Fibroblast of skin of right quadriceps (primary cell): ENCODE results near the gene DDIAS.
"Not testable (repeated sequence)": the region's sequence is repeated elsewhere in the genome, so short reads cannot be mapped to it uniquely, and the experiment has no call there.

Experiments
- DNase-seq: peaks from one replicate; pipeline ENCODE4 v3.0.0-alpha.2; 2013

Gene DDIAS

DNA sequence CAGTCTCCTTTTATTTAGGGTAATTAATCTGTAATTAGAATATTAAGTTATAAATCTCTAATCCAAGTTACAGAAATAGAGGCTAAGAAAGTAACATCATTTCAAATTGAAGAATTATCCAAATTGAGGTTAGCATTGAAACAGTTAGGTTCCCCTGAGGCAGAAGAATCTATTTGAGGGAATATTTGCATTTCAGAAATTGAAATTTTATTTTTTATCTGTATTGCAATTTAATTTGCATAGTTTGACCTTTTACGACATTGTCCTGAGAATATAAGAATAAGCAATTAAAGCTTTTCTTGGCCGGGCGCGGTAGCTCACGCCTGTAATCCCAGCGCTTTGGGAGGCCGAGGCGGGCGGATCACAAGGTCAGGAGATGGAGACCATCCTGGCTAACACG lies 27.6 kb downstream of the DDIAS start:
- no peak for DNase-seq

- DNase-seq = no peak
These were observed 28.7 kb downstream of the DDIAS start for GRCh38 chr11:82930229-82930628.

GRCh38 chr11:82930734-82931133 lies 29.2 kb downstream of the DDIAS start:
- no peak for DNase-seq

- DNase-seq = no peak
These were observed 31.0 kb downstream of the DDIAS start for GRCh38 chr11:82932564-82932963.

DNA sequence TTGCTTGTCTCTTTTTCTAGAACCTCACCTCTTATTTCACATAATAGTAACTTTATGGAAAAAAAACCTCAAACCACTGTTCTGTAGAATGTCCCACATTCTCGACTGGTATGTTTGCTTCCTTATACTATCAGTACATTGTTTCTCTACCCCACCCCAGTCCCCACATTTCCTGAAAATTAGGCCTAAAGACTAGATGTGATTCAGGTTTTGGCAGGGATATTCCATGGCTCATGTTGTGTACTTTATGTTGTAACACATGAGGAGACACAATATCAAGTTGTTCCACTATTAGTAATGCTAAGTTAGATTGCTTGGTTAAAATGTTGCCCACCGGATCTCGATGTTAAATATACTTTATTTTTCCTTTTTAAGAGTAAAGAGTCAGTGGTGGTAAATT lies 34.7 kb downstream of the DDIAS start:
- DNase-seq = no peak

DNA sequence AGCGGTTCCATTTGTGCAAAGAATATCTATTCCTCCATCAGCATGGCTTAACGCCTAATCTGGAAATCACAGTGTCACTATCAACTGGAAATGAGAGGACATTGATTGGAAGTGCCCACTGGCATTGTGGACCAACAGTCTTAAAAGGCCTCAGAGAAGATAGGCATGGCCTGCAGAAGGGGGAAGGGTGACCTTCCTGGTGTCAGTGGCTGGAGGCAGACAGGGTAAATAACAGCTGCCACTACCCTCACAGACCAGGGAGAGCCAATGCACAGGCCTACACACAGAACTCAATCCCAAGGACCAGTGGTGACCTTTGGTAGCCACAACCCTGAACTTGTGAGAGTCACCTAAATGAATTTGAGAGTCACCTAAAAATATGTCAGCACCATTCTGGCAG lies 36.0 kb downstream of the DDIAS start:
- DNase-seq = no peak

DNA sequence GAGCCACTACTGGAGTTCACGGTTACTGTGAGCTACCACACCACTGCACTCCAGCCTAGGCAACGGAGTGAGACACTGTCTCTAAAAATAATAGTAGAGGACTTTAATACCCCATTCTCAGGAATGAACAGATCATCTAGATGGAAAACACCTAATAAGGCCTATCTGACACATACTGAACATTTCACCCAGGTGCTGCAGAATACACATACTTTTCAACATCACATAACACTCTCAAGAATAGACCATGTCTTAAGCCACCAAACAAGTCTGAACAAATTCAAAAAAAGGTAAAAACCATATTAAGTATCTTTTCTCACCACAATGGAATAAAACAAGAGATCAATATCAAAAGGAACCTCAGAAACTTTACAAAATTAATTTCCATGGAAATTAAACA lies 37.9 kb downstream of the DDIAS start:
- no peak for DNase-seq

GRCh38 chr11:82942376-82942775 lies 40.8 kb downstream of the DDIAS start:
- no peak for DNase-seq

DNA sequence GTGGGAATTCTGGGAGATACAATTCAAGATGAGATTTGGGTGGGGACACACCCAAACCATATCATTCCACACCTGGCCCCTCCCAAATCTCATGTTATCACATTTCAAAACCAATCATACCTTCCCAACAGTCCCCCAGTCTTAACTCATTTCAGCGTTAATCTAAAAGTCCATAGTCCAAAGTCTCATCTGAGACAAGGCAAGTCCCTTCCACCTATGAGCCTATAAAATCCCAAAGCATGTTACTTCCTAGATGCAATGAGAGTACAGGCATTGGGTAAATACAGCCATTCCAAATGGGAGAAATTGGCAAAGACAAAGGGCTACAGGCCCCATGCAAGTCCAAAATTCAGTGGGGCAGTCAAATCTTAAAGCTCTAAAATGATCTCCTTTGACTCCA lies 41.9 kb downstream of the DDIAS start:
- not testable (repeated sequence) for DNase-seq

GRCh38 chr11:82944198-82944597 lies 42.7 kb downstream of the DDIAS start:
- no peak for DNase-seq

DNA sequence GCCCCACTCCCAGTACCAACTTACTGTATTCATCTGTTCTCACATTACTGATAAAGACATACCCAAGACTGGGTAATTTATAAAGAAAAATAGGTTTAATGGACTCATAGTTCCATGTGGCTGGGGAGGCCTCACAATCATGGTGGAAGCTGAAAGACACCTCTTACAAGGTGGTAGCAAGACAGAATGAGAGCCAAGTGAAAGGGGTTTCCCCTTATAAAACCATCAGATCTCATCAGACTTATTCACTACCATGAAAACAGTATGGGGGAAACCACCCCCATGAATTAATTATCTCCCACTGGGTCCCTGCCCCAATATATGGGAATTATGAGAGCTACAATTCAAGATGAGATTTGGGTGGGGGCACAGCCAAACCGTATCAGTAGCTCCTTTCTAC lies 43.5 kb downstream of the DDIAS start:
- not testable (repeated sequence) for DNase-seq

DNA sequence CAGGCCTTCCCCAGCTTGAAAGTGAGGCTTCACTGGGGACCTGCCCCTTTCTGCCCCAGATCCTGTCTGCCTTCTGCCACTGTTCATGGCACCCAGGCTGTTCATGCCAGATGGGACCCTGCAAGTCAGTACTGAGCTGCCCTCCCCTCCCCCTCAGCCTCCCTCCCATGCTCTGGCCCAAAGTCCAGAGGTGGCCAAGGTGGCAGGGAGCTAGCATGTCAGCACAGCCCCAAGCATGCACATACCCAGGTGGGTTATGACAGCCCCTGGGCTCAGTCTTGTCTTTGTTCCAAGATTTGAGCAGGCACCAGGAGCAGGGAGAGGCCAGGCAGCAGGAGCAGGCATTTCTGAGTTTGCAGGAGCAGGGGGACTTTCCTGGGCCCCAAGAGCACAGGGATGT lies 44.1 kb downstream of the DDIAS start:
- DNase-seq = no peak

DNA sequence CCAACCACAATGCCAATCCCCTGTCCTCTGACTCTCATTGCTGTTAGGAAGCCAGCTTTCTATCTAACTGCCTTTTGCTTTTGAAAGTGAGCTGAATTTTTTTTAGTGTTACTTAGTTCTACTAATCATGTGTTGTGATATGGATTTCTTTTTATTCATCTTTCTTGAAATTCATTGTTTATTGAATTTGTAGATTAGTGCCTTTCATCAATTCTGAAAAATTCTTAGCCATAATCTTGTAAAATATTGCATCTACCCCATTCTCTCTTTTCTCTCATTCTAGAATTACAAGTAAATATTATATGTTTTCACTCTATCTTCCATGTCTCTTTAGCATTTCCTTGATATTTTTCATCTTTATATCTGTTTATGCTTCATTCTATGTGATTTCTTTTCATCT lies 47.8 kb downstream of the DDIAS start:
- no peak for DNase-seq

- not testable (repeated sequence) for DNase-seq
These were observed 49.0 kb downstream of the DDIAS start for GRCh38 chr11:82950502-82950901.

- peak; percentile 15 for DNase-seq
These were observed 54.4 kb downstream of the DDIAS start for GRCh38 chr11:82955736-82956453.

DNA sequence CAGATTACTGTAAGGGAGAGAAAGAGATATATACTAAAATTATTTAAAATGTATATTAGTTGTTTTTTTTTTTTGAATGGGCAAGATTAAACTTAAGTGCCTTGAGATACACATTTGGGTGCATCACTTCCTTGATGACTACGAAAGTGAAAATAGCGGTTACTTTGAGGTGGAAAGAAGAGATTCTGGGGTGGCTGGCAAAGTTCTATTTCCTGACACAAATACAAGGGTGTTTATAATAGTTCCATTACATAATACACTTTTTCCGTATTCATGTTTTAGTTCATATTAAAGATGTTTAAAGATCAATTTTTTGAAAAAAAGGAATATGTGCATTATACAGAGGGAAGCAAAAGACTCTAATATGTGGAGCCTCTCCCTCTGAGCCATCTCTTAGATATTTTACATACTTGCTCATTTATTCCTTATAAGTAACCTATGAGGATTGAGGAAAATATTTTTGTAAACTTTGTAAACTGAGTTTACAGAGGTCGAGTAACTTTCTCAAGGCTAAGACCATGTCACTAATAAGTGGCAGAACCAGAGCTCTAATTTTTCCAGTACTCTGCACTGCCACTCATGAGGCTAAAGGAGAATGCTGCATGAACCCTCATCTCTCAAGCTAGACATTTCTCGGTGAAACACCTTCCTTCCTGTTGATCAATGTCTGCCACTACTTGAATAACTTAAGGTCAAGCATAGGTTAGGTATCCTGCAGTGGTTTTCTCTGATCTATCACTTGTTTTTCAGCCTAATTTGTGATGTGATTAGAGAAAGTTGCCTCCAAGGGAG lies 58.6 kb downstream of the DDIAS start:
- no peak for DNase-seq

DNA sequence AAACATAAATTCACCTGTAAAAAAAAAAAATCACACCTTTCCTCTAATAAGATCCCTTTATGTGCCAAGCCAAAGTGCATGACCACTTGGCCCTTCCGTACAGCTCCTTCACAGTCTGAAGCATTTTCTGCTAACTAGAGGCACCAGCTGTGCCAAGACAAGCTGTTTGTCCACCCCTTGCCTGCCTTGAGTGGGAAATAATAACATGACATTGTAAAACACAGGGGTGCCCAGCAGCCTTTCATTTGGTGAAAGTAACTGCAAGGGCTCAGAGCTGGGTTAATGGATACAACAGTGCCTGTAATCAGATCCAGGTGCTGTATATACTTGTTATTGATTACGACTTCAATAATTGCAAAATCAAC lies 59.2 kb downstream of the DDIAS start:
- no peak for DNase-seq

DNA sequence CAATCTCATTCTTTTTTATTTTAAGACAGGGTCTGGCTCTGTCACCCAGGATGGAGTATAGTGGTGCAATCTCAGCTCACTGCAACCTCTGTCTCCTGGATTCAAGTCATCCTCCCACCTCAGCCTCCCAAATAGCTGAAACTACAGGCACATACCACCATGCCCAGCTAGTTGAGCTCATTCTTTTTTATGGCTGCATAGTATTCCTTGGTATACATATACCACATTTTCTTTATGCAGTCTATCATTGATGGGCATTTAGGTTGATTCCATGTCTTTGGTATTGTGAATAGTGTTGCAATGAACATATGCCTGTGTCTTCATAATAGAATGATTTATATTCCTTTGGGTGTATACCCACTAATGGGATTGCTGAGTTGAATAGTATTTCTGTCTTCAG lies 60.5 kb downstream of the DDIAS start:
- DNase-seq = not testable (repeated sequence)

DNA sequence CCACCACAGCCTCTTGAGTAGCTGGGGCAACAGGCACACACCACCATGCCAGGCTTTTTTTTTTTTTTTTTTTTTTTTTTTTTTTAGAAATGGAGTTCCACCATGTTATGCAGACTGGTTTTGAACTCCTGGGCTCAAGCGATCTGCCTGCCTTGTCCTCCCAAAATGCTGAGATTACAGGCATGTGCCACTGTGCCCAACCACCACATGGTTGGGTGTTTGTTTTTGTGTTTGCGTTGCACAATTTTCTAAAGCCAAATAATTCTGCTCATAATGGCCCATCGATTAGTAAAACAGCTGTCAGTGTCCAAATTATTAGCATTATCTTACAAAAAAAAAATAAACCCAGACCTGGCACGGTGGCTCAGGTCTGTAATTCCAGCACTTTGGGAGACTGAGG lies 65.8 kb downstream of the DDIAS start:
- DNase-seq = no peak

- no peak for DNase-seq
These were observed 68.3 kb downstream of the DDIAS start for GRCh38 chr11:82969811-82970210.

DNA sequence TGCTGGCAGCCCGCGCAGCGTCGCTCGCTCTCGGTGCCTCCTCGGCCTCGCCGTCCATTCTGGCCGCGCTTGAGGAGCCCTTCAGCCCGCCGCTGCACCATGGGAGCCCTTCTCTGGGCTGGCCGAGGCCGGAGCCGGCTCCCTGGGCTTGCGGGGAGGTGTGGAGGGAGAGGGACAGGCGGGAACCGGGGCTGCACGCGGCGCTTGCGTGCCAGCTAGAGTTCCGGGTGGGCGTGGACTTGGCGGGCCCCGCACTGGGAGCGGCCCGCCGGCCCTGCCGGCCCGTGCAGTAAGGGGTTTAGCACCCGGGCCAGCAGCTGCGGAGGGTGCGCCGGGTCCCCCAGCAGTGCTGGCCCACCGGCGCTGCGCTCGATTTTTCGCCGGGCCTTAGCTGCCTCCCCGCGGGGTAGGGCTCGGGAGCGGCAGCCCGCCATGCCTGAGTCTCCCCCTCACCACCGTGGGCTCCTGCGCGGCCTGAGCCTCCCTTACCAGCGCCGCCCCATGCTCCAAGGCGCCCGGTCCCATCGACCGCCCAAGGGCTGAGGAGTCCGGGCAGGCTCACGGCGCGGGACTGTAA lies 69.1 kb downstream of the DDIAS start:
- DNase-seq = not testable (repeated sequence)

DNA sequence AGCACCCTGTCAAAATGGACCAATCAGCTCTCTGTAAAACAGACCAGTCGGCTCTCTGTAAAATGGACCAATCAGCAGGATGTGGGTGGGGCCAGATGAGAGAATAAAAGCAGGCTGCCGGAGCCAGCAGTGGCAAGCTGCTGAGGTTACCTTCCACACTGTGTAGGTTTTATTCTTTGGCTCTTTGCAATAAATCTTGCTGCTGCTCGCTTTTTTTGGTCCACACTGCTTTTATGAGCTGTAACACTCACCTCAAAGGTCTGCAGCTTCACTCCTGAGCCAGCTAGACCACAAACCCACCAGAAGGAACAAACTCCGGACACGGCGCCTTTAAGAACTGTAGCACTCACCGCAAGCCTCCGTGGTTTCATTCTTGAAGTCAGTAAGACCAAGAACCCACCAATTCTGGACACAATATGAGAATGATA lies 70.0 kb downstream of the DDIAS start:
- not testable (repeated sequence) for DNase-seq

DNA sequence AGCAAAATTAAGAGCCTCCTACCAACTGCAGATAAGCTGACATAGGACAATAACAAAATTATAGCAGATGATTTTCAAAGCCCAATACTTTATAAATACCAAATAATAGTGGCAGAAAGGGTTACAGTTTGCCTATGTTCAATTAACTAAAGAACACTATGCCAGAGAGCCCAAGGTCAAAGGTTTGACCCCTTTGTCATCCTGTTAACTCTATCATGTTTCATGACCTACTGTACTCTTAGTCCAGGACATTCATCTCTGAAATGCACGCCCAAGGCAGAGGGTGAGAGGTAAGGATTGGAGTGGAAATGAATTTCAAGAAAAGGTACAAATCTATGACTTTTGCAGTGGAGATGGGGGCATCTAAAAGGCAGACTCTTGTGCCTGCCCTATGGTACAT lies 70.6 kb downstream of the DDIAS start:
- DNase-seq = no peak

- DNase-seq = no peak
These were observed 72.6 kb downstream of the DDIAS start for GRCh38 chr11:82974135-82974534.
